GM12872 (cell line): ENCODE results near the gene SHISAL1.

Source experiments
- CTCF ChIP-seq: IDR thresholded peaks from 3 replicates; pipeline ENCODE4 v1.5.1; 2011; ENCODE audit warnings: low read depth, mild to moderate bottlenecking, low read length, moderate library complexity; ENCODE audit not compliant: insufficient read depth

Gene SHISAL1

GRCh38 chr22:44287121-44287693 is 25.5 kb downstream of the SHISAL1 start:
- TF ChIP-seq CTCF: no peak

GRCh38 chr22:44286646-44287045 is 26.1 kb downstream of the SHISAL1 start:
- no peak for TF ChIP-seq CTCF

GRCh38 chr22:44284711-44285110 is 28.0 kb downstream of the SHISAL1 start:
- TF ChIP-seq CTCF: no peak

- TF ChIP-seq CTCF: no peak
Observed at GRCh38 chr22:44281768-44282637, 30.7 kb downstream of the SHISAL1 start.

- TF ChIP-seq CTCF: no peak
Observed at GRCh38 chr22:44280665-44281188, 32.0 kb downstream of the SHISAL1 start.

GRCh38 chr22:44279069-44279360 is 33.7 kb downstream of the SHISAL1 start:
- no peak for TF ChIP-seq CTCF

GRCh38 chr22:44278243-44279068 is 34.3 kb downstream of the SHISAL1 start:
- TF ChIP-seq CTCF: no peak
